GM19455 (cell line): ENCODE measurements around the gene DHX38.

Experiments used
- ATAC-seq: cut with Tn5 transposase; IDR thresholded peaks from one replicate; pipeline ENCODE4 v1.9.1; 2021; ENCODE audit not compliant: unreplicated experiment

Gene DHX38

GRCh38 chr16:72120026-72120425, 26.4 kb downstream of the DHX38 start:
- ATAC-seq = no peak

DNA sequence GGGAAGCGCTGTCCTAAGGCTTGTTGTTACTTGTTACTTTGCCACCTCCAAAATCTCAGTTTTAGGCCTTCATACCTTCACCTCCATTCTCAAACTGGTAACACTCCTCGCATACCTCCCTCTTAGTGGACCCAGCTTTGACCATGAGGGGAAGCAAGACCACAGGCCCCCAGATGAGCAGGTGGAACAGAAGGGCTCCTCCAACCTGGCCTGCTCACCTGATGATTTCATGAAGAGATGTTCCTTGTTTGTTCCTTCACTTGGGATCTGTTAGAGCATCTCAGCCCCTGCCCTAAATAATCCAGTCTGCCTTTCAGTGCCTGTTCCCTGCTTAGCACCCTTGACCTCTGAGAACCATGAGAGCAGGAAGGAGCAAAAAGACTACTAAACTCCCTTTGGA, 28.7 kb downstream of the DHX38 start:
- ATAC-seq = no peak

GRCh38 chr16:72122916-72123315, 29.3 kb downstream of the DHX38 start:
- ATAC-seq = no peak

GRCh38 chr16:72123426-72123825, 29.8 kb downstream of the DHX38 start:
- ATAC-seq = no peak

DNA sequence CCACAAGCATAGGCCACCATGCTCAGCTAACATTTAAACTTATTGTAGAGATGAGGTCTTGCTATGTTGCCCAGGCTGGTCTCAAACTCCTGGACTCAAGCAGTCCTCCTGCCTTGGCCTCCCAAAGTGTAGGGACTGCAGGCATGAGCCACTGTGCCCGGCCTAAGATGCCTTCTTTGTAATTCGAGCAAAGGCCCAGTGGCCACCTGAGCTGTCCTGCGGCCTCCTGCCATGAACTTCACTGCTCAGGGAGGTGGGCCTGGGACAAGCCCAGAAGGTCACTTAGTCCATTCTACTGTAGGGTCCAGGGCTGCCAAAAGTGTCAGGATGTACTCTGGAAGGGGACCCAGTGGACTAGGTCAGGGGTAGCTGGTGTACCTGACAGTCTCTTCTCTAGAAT, 30.5 kb downstream of the DHX38 start:
- ATAC-seq = no peak

GRCh38 chr16:72124761-72125634, 31.4 kb downstream of the DHX38 start:
- no peak for ATAC-seq

DNA sequence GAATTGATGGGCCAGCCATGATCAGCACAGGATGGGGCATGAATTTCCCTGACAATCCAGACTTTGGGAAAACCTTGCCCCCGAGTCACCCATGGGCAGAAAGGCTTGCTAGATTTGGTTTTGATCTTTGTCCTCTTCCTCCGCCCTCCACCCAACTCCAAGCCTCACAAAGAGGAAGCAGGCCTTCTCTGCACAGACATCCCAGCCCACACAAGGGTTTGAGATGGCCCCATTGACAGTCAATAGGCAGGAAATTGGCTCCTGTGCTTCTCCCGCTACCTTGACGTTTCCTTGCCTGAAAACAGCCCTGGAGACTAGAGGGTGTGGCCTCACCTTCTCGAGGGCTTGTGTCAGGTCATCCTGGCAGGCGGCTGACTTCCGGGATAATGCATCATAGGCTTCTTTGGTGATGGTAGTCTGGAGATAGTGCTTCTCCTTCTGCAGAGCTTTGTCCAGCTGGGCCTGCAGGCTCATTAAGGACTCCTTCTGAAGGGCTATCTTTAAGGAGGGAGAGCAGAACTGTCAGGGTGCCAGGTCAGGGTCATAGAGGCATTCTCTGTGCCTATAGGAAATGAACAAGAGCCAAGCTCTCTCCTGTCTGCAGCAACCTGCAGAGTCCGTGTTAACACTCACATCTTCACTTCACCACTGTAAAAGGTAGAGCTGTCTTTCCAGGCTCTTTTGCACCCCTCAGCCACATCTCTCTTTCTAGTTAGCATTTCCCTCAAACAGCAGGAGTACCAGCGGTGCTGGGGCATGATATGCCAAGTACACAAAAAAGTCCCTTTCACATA, 32.2 kb downstream of the DHX38 start:
- no peak for ATAC-seq

- ATAC-seq = no peak
Measured at GRCh38 chr16:72126429-72126765, 32.8 kb downstream of the DHX38 start.

GRCh38 chr16:72128701-72129100, 35.1 kb downstream of the DHX38 start:
- ATAC-seq = no peak

- no peak for ATAC-seq
Measured at GRCh38 chr16:72129976-72130656, 36.5 kb downstream of the DHX38 start.

- no peak for ATAC-seq
Measured at GRCh38 chr16:72131036-72131435, 37.4 kb downstream of the DHX38 start.

DNA sequence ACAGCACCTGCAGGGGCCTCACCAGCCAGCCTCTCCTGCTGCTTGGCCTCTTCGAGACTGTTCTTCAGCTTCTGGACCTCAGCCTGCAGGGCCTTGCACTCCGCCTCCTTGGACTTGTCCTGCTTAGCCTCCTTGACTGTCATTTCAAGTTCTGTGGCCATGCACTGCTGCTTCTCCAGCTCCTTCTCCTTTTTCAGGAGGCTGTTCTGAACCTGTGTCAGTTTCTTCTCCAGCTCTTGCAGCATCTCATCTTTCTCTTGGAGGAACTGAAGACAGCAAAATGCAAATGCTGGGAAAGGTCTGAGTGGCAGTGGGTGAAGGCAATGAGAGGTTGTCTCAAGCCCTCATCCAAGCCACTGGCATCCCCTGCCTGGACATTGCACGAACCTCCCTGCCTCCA, 39.1 kb downstream of the DHX38 start:
- no peak for ATAC-seq

GRCh38 chr16:72134507-72134906, 40.9 kb downstream of the DHX38 start:
- no peak for ATAC-seq

GRCh38 chr16:72137380-72138063, 43.9 kb downstream of the DHX38 start:
- no peak for ATAC-seq

GRCh38 chr16:72138064-72138572, 44.5 kb downstream of the DHX38 start:
- ATAC-seq = no peak

- no peak for ATAC-seq
Measured at GRCh38 chr16:72139908-72140307, 46.3 kb downstream of the DHX38 start.

DNA sequence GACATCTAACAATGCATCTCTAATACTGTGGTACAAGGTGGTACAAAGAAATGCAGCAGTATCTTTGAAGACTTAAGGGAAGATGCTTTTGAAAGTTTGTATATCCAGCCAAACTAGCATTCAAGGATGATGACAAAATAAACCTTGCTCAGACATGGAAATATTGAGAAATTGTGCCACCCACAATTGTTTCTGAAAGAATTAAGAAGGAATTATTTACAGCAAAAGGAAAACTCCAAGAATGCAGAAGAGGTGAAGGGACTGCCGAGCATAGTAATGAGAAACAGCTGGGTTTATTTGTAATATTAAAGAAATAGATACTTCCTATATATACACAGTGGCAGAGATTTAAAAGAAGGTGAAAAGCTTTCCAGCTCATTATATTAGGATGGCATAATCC, 48.8 kb downstream of the DHX38 start:
- ATAC-seq = no peak

GRCh38 chr16:72149676-72150464, 56.2 kb downstream of the DHX38 start:
- ATAC-seq = no peak

DNA sequence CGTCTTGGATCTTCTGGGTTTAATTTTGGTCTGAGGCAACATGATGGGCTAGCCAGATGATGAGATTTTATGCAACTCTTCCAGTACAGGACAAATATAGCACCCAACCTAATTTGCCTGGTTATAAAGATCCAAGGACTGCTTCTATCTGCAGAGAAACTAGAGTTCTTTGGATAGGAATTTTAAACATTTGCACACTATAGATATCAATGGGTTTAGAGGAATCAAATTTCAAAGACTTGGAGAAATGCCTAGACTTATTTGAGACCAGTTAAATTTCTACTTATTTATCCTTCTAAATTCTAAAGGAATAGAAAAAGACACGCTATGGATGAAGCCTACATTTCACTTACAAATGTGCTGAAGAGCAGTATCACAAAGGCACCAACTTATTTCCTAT, 65.7 kb downstream of the DHX38 start:
- no peak for ATAC-seq

- no peak for ATAC-seq
Measured at GRCh38 chr16:72159801-72160200, 66.2 kb downstream of the DHX38 start.
